Erythroblast (primary cell): Measurements from ENCODE around the gene RAB5A.

ENCODE experiments used
- GATA1 ChIP-seq: IDR thresholded peaks from 2 replicates; pipeline ENCODE4 v1.6.1; 2011; ENCODE audit warnings: low read depth, mild to moderate bottlenecking, control low read depth, low read length, moderate library complexity
- POLR2A ChIP-seq: IDR thresholded peaks from 2 replicates; pipeline ENCODE4 v1.6.1; 2011; ENCODE audit warnings: mild to moderate bottlenecking, low read length

GRCh38 chr3:19911452-19911851 lies 35.4 kb upstream of the RAB5A start:
- no peak for TF ChIP-seq POLR2A
- TF ChIP-seq GATA1 = no peak
